GM12873 (cell line): ENCODE measurements around the gene KRTAP12-2.

ENCODE experiments used
- TF ChIP-seq, protein P1 (sequence below): IDR thresholded peaks from 2 replicates; pipeline ENCODE4 v1.5.1; 2012; ENCODE audit warnings: low read depth, mild to moderate bottlenecking, moderate library complexity, low read length, control low read depth; ENCODE audit not compliant: insufficient read depth; ENCODE audit errors: missing control alignments

KRTAP12-2 gene

DNA sequence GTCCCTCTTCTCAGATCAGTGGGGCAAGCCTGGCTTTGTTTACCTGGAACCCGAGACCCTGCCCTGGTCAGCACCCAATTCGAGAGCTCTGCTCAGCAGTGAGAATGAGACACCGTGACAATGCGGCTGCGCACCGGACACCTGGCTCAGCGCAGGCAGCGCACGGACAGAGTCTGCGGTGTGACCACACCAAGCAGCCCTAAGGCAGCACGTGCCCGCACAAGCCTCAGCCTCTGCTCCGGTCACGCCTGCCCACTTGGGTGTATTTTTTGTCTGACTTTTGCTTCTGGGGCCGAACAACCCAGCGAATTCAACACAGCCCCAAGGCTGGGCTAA is 50.2 kb downstream of the KRTAP12-2 start:
- TF ChIP-seq, protein P1, sequence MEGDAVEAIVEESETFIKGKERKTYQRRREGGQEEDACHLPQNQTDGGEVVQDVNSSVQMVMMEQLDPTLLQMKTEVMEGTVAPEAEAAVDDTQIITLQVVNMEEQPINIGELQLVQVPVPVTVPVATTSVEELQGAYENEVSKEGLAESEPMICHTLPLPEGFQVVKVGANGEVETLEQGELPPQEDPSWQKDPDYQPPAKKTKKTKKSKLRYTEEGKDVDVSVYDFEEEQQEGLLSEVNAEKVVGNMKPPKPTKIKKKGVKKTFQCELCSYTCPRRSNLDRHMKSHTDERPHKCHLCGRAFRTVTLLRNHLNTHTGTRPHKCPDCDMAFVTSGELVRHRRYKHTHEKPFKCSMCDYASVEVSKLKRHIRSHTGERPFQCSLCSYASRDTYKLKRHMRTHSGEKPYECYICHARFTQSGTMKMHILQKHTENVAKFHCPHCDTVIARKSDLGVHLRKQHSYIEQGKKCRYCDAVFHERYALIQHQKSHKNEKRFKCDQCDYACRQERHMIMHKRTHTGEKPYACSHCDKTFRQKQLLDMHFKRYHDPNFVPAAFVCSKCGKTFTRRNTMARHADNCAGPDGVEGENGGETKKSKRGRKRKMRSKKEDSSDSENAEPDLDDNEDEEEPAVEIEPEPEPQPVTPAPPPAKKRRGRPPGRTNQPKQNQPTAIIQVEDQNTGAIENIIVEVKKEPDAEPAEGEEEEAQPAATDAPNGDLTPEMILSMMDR: no peak
